H1 (cell line): ENCODE measurements around the gene TBCE. TPM values are rescaled to one million over a fixed set of nuclear protein-coding genes. Genes with fewer than 3 reads are reported as not detected.

Experiments used
- ATF2 ChIP-seq: IDR thresholded peaks from 2 replicates; pipeline ENCODE4 v1.6.1; 2012; ENCODE audit warnings: low read length, inconsistent platforms
- CHD7 ChIP-seq: fragments of 300-600 bp; sonication (generic); IDR thresholded peaks from 2 replicates; pipeline ENCODE4 v1.7.1; 2012; ENCODE audit warnings: low read length, moderate library complexity, mild to moderate bottlenecking, inconsistent platforms; ENCODE audit not compliant: insufficient replicate concordance
- TEAD4 ChIP-seq: IDR thresholded peaks from 2 replicates; pipeline ENCODE4 v1.6.1; 2012; ENCODE audit warnings: low read depth, low read length, inconsistent platforms, mixed read lengths
- USF2 ChIP-seq: IDR thresholded peaks from 2 replicates; pipeline ENCODE4 v1.6.1; 2011; ENCODE audit warnings: low read length, improper control_type of control experiment
- polyA plus RNA-seq, 7 experiments: library from polyadenylated mRNA; depleted of rRNA in 3 of 7; stranded (reverse) in 5 of 7; unstranded in 2 of 7; fragments of >200 nt in 5 of 7; fragments of 200-250 nt in 2 of 7; gene quantifications; 1 replicate in 5 of 7; 2 replicates in 1 of 7; 4 replicates in 1 of 7; pipeline versions ENCODE4 v1.2.1 to v1.2.3, GENCODE V29; 2011 to 2013; ENCODE audit warnings: missing spikeins in 2 of 7, mixed read lengths in 2 of 7
- total RNA-seq: library from RNA; stranded (reverse); fragmentation: NEBNext Ultra II Directional; extraction: Animal tissue kit (Norgen Biotek cat#: 25700); gene quantifications from 2 replicates; pipeline ENCODE4 v1.2.1, GENCODE V29; 2021

TBCE gene
- total and polyA plus RNA-seq, 2 of the 8 experiments (the other 6 are each of a cell fraction or from before 2014, with no cell fraction given), result 22.7 to 42.9 TPM

- TF ChIP-seq USF2, result no peak
- TF ChIP-seq TEAD4, result no peak
- TF ChIP-seq CHD7, result no peak
- no peak for TF ChIP-seq ATF2
- TF ChIP-seq, all 59 proteins: peak for 0
Observed at GRCh38 chr1:235486321-235486720, 119.1 kb downstream of the TBCE start (continued).
